Fibroblast of lung (primary cell): ENCODE data around the gene LENG1.

Experiments used
- EZH2 ChIP-seq: IDR thresholded peaks from 2 replicates; pipeline ENCODE4 v1.5.1; 2012; ENCODE audit warnings: low read length, control low read depth, mild to moderate bottlenecking; ENCODE audit errors: missing control alignments
- TF ChIP-seq, protein P1 (sequence below), 2 donors: IDR thresholded peaks in 1 of 2; conservative IDR thresholded peaks in 1 of 2; 1 replicate in 1 of 2; 2 replicates in 1 of 2; pipeline ENCODE4 v1.5.1; 2011 to 2012; ENCODE audit warnings: low read length in 2 of 2, control low read depth in 1 of 2, inconsistent platforms in 1 of 2, low read depth in 1 of 2, mild to moderate bottlenecking in 1 of 2

DNA sequence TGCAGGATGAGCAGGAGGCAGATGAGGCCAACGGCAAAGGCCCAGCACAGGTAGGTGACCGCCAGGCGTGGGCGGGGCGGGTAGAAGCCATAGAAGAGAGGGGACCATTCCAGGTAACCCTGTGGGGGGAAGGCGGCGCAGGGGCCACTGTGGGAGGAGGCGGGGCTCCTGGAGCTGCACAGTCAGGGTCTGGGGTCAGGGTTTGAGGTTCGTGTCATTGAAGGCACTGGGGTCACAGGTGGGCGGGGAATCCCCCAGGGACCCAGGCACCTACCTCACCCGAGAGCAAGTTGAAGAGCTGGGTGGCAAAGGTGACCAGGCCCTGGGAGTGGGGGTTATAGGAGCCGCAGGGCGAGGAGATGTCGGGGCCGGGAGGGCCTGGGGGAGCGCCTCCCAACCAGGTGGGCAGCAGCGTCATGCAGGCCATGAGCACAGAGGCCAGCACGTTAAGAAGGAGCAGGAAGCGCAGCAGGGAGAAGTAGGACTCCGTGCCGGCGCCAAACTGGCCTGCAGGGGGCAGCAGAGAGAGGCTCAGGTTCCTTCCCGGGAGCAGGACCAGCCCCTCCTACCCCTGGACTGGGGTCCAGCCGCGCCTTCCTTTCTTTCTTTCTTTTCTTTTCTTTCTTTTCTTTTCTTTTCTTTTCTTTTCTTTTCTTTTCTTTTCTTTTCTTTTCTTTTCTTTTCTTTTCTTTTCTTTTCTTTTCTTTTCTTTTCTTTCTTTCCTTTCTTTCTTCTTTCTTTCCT lies 8.8 kb upstream of the LENG1 start:
- TF ChIP-seq, protein P1, sequence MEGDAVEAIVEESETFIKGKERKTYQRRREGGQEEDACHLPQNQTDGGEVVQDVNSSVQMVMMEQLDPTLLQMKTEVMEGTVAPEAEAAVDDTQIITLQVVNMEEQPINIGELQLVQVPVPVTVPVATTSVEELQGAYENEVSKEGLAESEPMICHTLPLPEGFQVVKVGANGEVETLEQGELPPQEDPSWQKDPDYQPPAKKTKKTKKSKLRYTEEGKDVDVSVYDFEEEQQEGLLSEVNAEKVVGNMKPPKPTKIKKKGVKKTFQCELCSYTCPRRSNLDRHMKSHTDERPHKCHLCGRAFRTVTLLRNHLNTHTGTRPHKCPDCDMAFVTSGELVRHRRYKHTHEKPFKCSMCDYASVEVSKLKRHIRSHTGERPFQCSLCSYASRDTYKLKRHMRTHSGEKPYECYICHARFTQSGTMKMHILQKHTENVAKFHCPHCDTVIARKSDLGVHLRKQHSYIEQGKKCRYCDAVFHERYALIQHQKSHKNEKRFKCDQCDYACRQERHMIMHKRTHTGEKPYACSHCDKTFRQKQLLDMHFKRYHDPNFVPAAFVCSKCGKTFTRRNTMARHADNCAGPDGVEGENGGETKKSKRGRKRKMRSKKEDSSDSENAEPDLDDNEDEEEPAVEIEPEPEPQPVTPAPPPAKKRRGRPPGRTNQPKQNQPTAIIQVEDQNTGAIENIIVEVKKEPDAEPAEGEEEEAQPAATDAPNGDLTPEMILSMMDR (conservative IDR thresholded peaks at IDR 0.05 in 1 of 2, IDR thresholded peaks at IDR 0.05 in 1 of 2; ENCODE audit: low read depth in 1 of 2, low read length in 2 of 2): peak; percentile 79 to 85
- TF ChIP-seq EZH2: no peak
